H1 (cell line): ENCODE measurements around the gene DAPK1. TPM values are rescaled to one million over a fixed set of nuclear protein-coding genes. Genes with fewer than 3 reads are reported as not detected.

Experiments
- CTCF ChIA-PET: fragments of 300-600 bp; sonication (Branson Sonifier 250); formaldehyde crosslinking; loops from one replicate; lab custom pipeline; 2021; ENCODE audit not compliant: partially characterized antibody; lab: Charles Lee
- POLR2A ChIA-PET: fragments of 300-600 bp; sonication (Branson Sonifier 250); formaldehyde crosslinking; loops from one replicate; lab custom pipeline; 2021; ENCODE audit warnings: inconsistent platforms; ENCODE audit not compliant: partially characterized antibody; lab: Charles Lee
- DNase-seq, 2 experiments: peaks; one replicate each; pipeline versions ENCODE4 v3.0.0 to v3.0.0-alpha.2; 2010 to 2022; ENCODE audit warnings: low spot score in 2 of 2, low read depth in 1 of 2, mixed read lengths in 1 of 2
- FAIRE-seq: peaks from 2 replicates; lab custom pipeline; 2011; peaks lifted over from hg19 to GRCh38; lab: Jason Lieb, UNC
- H2AFZ ChIP-seq: 2 replicates; pipeline ENCODE4 v1.8.1; 2012; ENCODE audit warnings: low read length, inconsistent platforms
- H2AK5ac ChIP-seq: 2 replicates; pipeline ENCODE4 v1.6.1; 2013; ENCODE audit warnings: low read depth, low read length
- H2BK120ac ChIP-seq: replicated peaks from 2 replicates; pipeline ENCODE3; 2013; ENCODE audit warnings: low read depth, low read length, inconsistent platforms
- H2BK12ac ChIP-seq: 2 replicates; pipeline ENCODE4 v1.6.1; 2013; ENCODE audit warnings: low read depth, low read length
- H2BK15ac ChIP-seq: 2 replicates; pipeline ENCODE4 v1.6.1; 2013; ENCODE audit warnings: low read length
- H2BK20ac ChIP-seq: 2 replicates; pipeline ENCODE4 v1.6.1; 2013; ENCODE audit warnings: low read length
- H2BK5ac ChIP-seq: 2 replicates; pipeline ENCODE4 v1.6.1; 2013; ENCODE audit warnings: low read depth, low read length
- H3K14ac ChIP-seq: 2 replicates; pipeline ENCODE4 v1.6.1; 2013; ENCODE audit warnings: inconsistent platforms; ENCODE audit not compliant: insufficient read length
- H3K18ac ChIP-seq: 2 replicates; pipeline ENCODE4 v1.6.1; 2013; ENCODE audit warnings: low read length; ENCODE audit errors: extremely low read depth
- H3K23ac ChIP-seq: 2 replicates; pipeline ENCODE4 v1.6.1; 2013; ENCODE audit warnings: inconsistent platforms; ENCODE audit not compliant: insufficient read length
- H3K23me2 ChIP-seq: 2 replicates; pipeline ENCODE4 v1.6.1; 2013; ENCODE audit warnings: low read depth, low read length
- H3K27ac ChIP-seq: 2 replicates; pipeline ENCODE4 v1.6.1; 2011; ENCODE audit warnings: low read depth, low read length, inconsistent platforms
- H3K27me3 ChIP-seq, 4 experiments: replicated peaks in 1 of 4; 1 replicate in 1 of 4; 2 replicates in 3 of 4; pipeline versions ENCODE4 v1.6.1 to v1.8.1; 2011 to 2013; ENCODE audit warnings: low read length in 3 of 4, mild to moderate bottlenecking in 3 of 4, inconsistent platforms in 2 of 4, mixed read lengths in 2 of 4, moderate library complexity in 1 of 4; ENCODE audit not compliant: control insufficient read depth in 3 of 4, insufficient read depth in 3 of 4; ENCODE audit errors: extremely low read depth in 1 of 4
- H3K36me3 ChIP-seq, 4 experiments: 2 replicates each; pipeline versions ENCODE4 v1.6.1 to v1.8.1; 2011 to 2013; ENCODE audit warnings: mild to moderate bottlenecking in 4 of 4, low read length in 3 of 4, moderate library complexity in 2 of 4, control low read depth in 1 of 4, inconsistent platforms in 1 of 4; ENCODE audit not compliant: insufficient read depth in 4 of 4, control insufficient read depth in 2 of 4
- H3K4ac ChIP-seq: replicated peaks from 2 replicates; pipeline ENCODE3; 2013; ENCODE audit warnings: low read length, low read depth, mixed read lengths, inconsistent platforms; ENCODE audit not compliant: insufficient read length
- H3K4me1 ChIP-seq, 4 experiments: replicated peaks in 1 of 4; 1 replicate in 1 of 4; 2 replicates in 3 of 4; pipeline versions ENCODE4 v1.6.1 to v1.8.1; 2011 to 2013; ENCODE audit warnings: low read length in 3 of 4, inconsistent platforms in 2 of 4, mixed read lengths in 1 of 4; ENCODE audit not compliant: insufficient read depth in 4 of 4, control insufficient read depth in 3 of 4
- H3K4me2 ChIP-seq, 2 experiments: 2 replicates each; pipeline versions ENCODE4 v1.6.1 to v1.8.1; 2011 to 2013; ENCODE audit warnings: low read depth in 2 of 2, low read length in 2 of 2, control low read depth in 1 of 2, inconsistent platforms in 1 of 2, mild to moderate bottlenecking in 1 of 2; ENCODE audit not compliant: insufficient read depth in 1 of 2
- H3K4me3 ChIP-seq, 4 experiments: fragments of 200-600, 300-600 bp in 1 of 4; sonication (generic), shearing (Covaris generic), sonication (Bioruptor Twin) in 1 of 4; 2 replicates each; pipeline versions ENCODE4 v1.5.1 to v1.8.1; 2011 to 2016; ENCODE audit warnings: low read length in 4 of 4, low read depth in 3 of 4, control low read depth in 2 of 4, inconsistent platforms in 2 of 4, mild to moderate bottlenecking in 2 of 4, mixed read lengths in 1 of 4, moderate library complexity in 1 of 4; ENCODE audit not compliant: insufficient read depth in 2 of 4; ENCODE audit errors: extremely low read depth in 1 of 4
- H3K56ac ChIP-seq: replicated peaks from 2 replicates; pipeline ENCODE3; 2013; ENCODE audit warnings: low read depth, mild to moderate bottlenecking, mixed read lengths, low read length, inconsistent platforms; ENCODE audit not compliant: insufficient read length
- H3K79me1 ChIP-seq: 2 replicates; pipeline ENCODE4 v1.6.1; 2013; ENCODE audit warnings: low read depth, low read length, control low read depth
- H3K79me2 ChIP-seq, 2 experiments: 2 replicates each; pipeline versions ENCODE4 v1.6.1 to v1.8.1; 2012 to 2013; ENCODE audit warnings: low read length in 2 of 2, mild to moderate bottlenecking in 2 of 2, inconsistent platforms in 1 of 2; ENCODE audit not compliant: insufficient read depth in 2 of 2, control insufficient read depth in 1 of 2
- H3K9ac ChIP-seq, 4 experiments: replicated peaks in 1 of 4; 1 replicate in 1 of 4; 2 replicates in 3 of 4; pipeline versions ENCODE4 v1.6.1 to v1.8.1; 2011 to 2013; ENCODE audit warnings: low read depth in 3 of 4, low read length in 3 of 4, control low read depth in 2 of 4, mild to moderate bottlenecking in 2 of 4, moderate library complexity in 2 of 4, inconsistent platforms in 1 of 4; ENCODE audit errors: extremely low read depth in 1 of 4
- H3K9me3 ChIP-seq, 2 experiments: 2 replicates each; pipeline versions ENCODE4 v1.6.1 to v1.8.1; 2012 to 2013; ENCODE audit warnings: mild to moderate bottlenecking in 2 of 2, moderate library complexity in 2 of 2, control low read depth in 1 of 2, inconsistent platforms in 1 of 2, low read depth in 1 of 2, low read length in 1 of 2, mixed read lengths in 1 of 2; ENCODE audit not compliant: insufficient read depth in 2 of 2
- H4K20me1 ChIP-seq, 2 experiments: replicated peaks in 1 of 2; 2 replicates each; pipeline versions ENCODE3 to v1.8.1; 2011 to 2013; ENCODE audit warnings: inconsistent platforms in 2 of 2, low read length in 2 of 2, mild to moderate bottlenecking in 1 of 2; ENCODE audit not compliant: insufficient read depth in 2 of 2, control insufficient read depth in 1 of 2
- H4K5ac ChIP-seq: 2 replicates; pipeline ENCODE4 v1.6.1; 2013; ENCODE audit warnings: low read length, low read depth, mixed read lengths, inconsistent platforms; ENCODE audit not compliant: insufficient read length
- H4K8ac ChIP-seq: 2 replicates; pipeline ENCODE4 v1.8.0; 2013; ENCODE audit warnings: mild to moderate bottlenecking, moderate library complexity, low read length, inconsistent platforms; ENCODE audit not compliant: insufficient read depth; ENCODE audit errors: extremely low read depth
- H4K91ac ChIP-seq: replicated peaks from 2 replicates; pipeline ENCODE3; 2013; ENCODE audit warnings: low read length, mixed read lengths, inconsistent platforms; ENCODE audit not compliant: insufficient read length
- KDM1A ChIP-seq: fragments of 200-600, 300-600 bp; sonication (generic); IDR thresholded peaks from 2 replicates; pipeline ENCODE4 v1.7.1; 2016; ENCODE audit warnings: mild to moderate bottlenecking, low read length, borderline replicate concordance
- WGBS, 2 experiments: shearing (Covaris generic) in 1 of 2; methylation state at CpG; one replicate each; pipeline versions ENCODE4 v1.1.6 to v1.1.7; 2013 to 2015; ENCODE audit warnings: low lambda C conversion rate in 2 of 2, mixed read lengths in 2 of 2, inconsistent platforms in 1 of 2, low coverage in 1 of 2, missing lambda C conversion rate in 1 of 2; ENCODE audit not compliant: insufficient replicate concordance in 2 of 2, insufficient coverage in 1 of 2, insufficient read length in 1 of 2; ENCODE audit errors: extremely low coverage in 1 of 2, missing lambda C conversion rate in 1 of 2; 5-methylcytosine and 5-hydroxymethylcytosine counted together
- polyA plus RNA-seq, 7 experiments: library from polyadenylated mRNA; depleted of rRNA in 3 of 7; stranded (reverse) in 5 of 7; unstranded in 2 of 7; fragments of >200 nt in 5 of 7; fragments of 200-250 nt in 2 of 7; gene quantifications; 1 replicate in 5 of 7; 2 replicates in 1 of 7; 4 replicates in 1 of 7; pipeline versions ENCODE4 v1.2.1 to v1.2.3, GENCODE V29; 2011 to 2013; ENCODE audit warnings: missing spikeins in 2 of 7, mixed read lengths in 2 of 7
- total RNA-seq: library from RNA; stranded (reverse); fragmentation: NEBNext Ultra II Directional; extraction: Animal tissue kit (Norgen Biotek cat#: 25700); gene quantifications from 2 replicates; pipeline ENCODE4 v1.2.1, GENCODE V29; 2021

DAPK1 gene
- total and polyA plus RNA-seq, 2 of the 8 experiments (the other 6 are each of a cell fraction or from before 2014, with no cell fraction given): 62.4 to 131 TPM

GRCh38 chr9:87711857-87712800, 214.5 kb downstream of the DAPK1 start:
- no peak overlapping the region for H3K4ac ChIP-seq
- H4K20me1 ChIP-seq: peaks cover 0 to 5% of the 10 kb centered on the region in 2 experiments
- H3K9ac ChIP-seq: no peak overlapping the region
- no peak overlapping the region for H4K91ac ChIP-seq
- no peak overlapping the region for H3K4me2 ChIP-seq
- H3K36me3 ChIP-seq: peaks cover 3 to 14% (median 10%) of the 10 kb centered on the region in 4 experiments
- no peak overlapping the region for H2BK15ac ChIP-seq
- no peak overlapping the region for H2AK5ac ChIP-seq
- no peaks in the 10 kb centered on the region for H3K79me1 ChIP-seq
- no peaks in the 10 kb centered on the region for H3K79me2 ChIP-seq
- no peaks in the 10 kb centered on the region for H3K27me3 ChIP-seq
- no peak overlapping the region for H2BK120ac ChIP-seq
- H3K23me2 ChIP-seq: peaks cover 6% of the 10 kb centered on the region; the same call in 1 of the 2 replicates
- no peak overlapping the region for H2AFZ ChIP-seq
- no peak overlapping the region for H2BK5ac ChIP-seq
- H3K9me3 ChIP-seq: no peaks in the 10 kb centered on the region
- FAIRE-seq: no peak
- no peak overlapping the region for H3K14ac ChIP-seq
- H3K4me1 ChIP-seq: no peaks in the 10 kb centered on the region; a peak in 2 of 7 replicates
- DNase-seq: no peak
- H4K5ac ChIP-seq: no peak overlapping the region
- POLR2A ChIA-PET: interaction anchor here (1.3 to 1.4 kb wide), 2 partner anchors 10 to 14 kb away, joined by 4 read pairs; partner anchors contain the start of gene CTSL
- no peak overlapping the region; the same call in 1 of the 2 replicates for H4K8ac ChIP-seq
- no peak overlapping the region for H3K4me3 ChIP-seq
- WGBS, 2 experiments: 89% methylated on average over 9 of the region's 9 CpGs; no CpG with 5 or more reads in 1 of the 2 experiments
- no peak overlapping the region for H2BK20ac ChIP-seq
- CTCF ChIA-PET: interaction anchor here (0.6 to 1.4 kb wide), 7 partner anchors 14 to 107 kb away, joined by 3 to 8 read pairs (median 3); partner anchors contain the start of gene CTSL
- no peak overlapping the region for H3K56ac ChIP-seq
- no peak overlapping the region for H3K23ac ChIP-seq
- no peak overlapping the region for H3K27ac ChIP-seq
- no peak for TF ChIP-seq KDM1A
- H3K18ac ChIP-seq: no peak overlapping the region
- H2BK12ac ChIP-seq: no peak overlapping the region
